Liver (tissue), 9 donors: ENCODE data around the gene PSORS1C1. TPM values are rescaled to one million over a fixed set of nuclear protein-coding genes. Genes with fewer than 3 reads are reported as not detected.

ENCODE experiments used
- DNase-seq: peaks from one replicate; pipeline ENCODE4 v3.0.0-alpha.2; 2017; ENCODE audit warnings: low spot score
- H3K27ac ChIP-seq, 2 donors: one replicate each; pipeline ENCODE4 v1.7.0; 2013; ENCODE audit warnings: inconsistent platforms in 2 of 2, low read length in 2 of 2, control low read depth in 1 of 2, low read depth in 1 of 2, mild to moderate bottlenecking in 1 of 2
- H3K27me3 ChIP-seq, 4 donors: one replicate each; pipeline versions ENCODE4 v1.6.1 to v1.7.0; 2013; ENCODE audit warnings: low read length in 3 of 4, inconsistent platforms in 1 of 4, mild to moderate bottlenecking in 1 of 4, moderate library complexity in 1 of 4; ENCODE audit not compliant: control insufficient read depth in 4 of 4, insufficient read depth in 4 of 4
- H3K36me3 ChIP-seq, 4 donors: one replicate each; pipeline versions ENCODE4 v1.6.1 to v1.7.0; 2013; ENCODE audit warnings: low read length in 3 of 4, mild to moderate bottlenecking in 3 of 4, low read depth in 1 of 4, moderate library complexity in 1 of 4; ENCODE audit not compliant: control insufficient read depth in 4 of 4, insufficient read depth in 3 of 4
- H3K4me1 ChIP-seq, 4 donors: one replicate each; pipeline versions ENCODE4 v1.6.1 to v1.7.0; 2013; ENCODE audit warnings: low read length in 3 of 4, mild to moderate bottlenecking in 3 of 4, moderate library complexity in 1 of 4; ENCODE audit not compliant: control insufficient read depth in 4 of 4, insufficient read depth in 4 of 4
- H3K4me3 ChIP-seq, 3 donors: one replicate each; pipeline versions ENCODE4 v1.6.1 to v1.7.0; 2013; ENCODE audit warnings: low read length in 3 of 3, control low read depth in 1 of 3, low read depth in 1 of 3, mild to moderate bottlenecking in 1 of 3
- H3K9ac ChIP-seq, 2 donors: one replicate each; pipeline ENCODE4 v1.7.0; 2013; ENCODE audit warnings: low read length in 2 of 2, mild to moderate bottlenecking in 2 of 2, moderate library complexity in 2 of 2, control low read depth in 1 of 2, low read depth in 1 of 2
- H3K9me3 ChIP-seq, 4 donors: one replicate each; pipeline versions ENCODE4 v1.6.1 to v1.7.0; 2013; ENCODE audit warnings: low read length in 3 of 4; ENCODE audit not compliant: control insufficient read depth in 4 of 4
- ATF3 ChIP-seq: IDR thresholded peaks from 2 replicates; pipeline ENCODE4 v1.6.1; 2016; ENCODE audit warnings: antibody characterized with exemption
- CTCF ChIP-seq: fragments of 150-350 bp; IDR thresholded peaks from 2 replicates; pipeline ENCODE4 v1.5.1; 2017; ENCODE audit warnings: improper control_type of control experiment, low read depth, low read length; ENCODE audit not compliant: missing input control
- EGR1 ChIP-seq, 2 donors: IDR thresholded peaks; 2 replicates each; pipeline ENCODE4 v1.6.1; 2016 to 2018; ENCODE audit warnings: antibody characterized with exemption in 2 of 2, low read depth in 2 of 2
- FOXA1 ChIP-seq: IDR thresholded peaks from 2 replicates; pipeline ENCODE4 v1.6.1; 2016; ENCODE audit warnings: antibody characterized with exemption
- FOXA2 ChIP-seq: IDR thresholded peaks from 2 replicates; pipeline ENCODE4 v1.6.1; 2016; ENCODE audit warnings: antibody characterized with exemption
- GABPA ChIP-seq, 2 donors: IDR thresholded peaks in 1 of 2; conservative IDR thresholded peaks in 1 of 2; 2 replicates each; pipeline ENCODE4 v1.6.1; 2016; ENCODE audit warnings: antibody characterized with exemption in 2 of 2, mild to moderate bottlenecking in 1 of 2, moderate library complexity in 1 of 2
- HNF4G ChIP-seq: IDR thresholded peaks from 2 replicates; pipeline ENCODE4 v1.6.1; 2016; ENCODE audit warnings: antibody characterized with exemption
- JUND ChIP-seq, 2 donors: IDR thresholded peaks; 2 replicates each; pipeline ENCODE4 v1.6.1; 2016; ENCODE audit warnings: antibody characterized with exemption in 2 of 2
- MAX ChIP-seq: IDR thresholded peaks from 2 replicates; pipeline ENCODE4 v1.6.1; 2016; ENCODE audit warnings: antibody characterized with exemption
- REST ChIP-seq: IDR thresholded peaks from 2 replicates; pipeline ENCODE4 v1.6.1; 2016; ENCODE audit warnings: antibody characterized with exemption, mild to moderate bottlenecking
- RXRA ChIP-seq, 2 donors: IDR thresholded peaks; 2 replicates each; pipeline ENCODE4 v1.6.1; 2017 to 2018; ENCODE audit warnings: antibody characterized with exemption in 2 of 2, mild to moderate bottlenecking in 1 of 2
- SP1 ChIP-seq: IDR thresholded peaks from 2 replicates; pipeline ENCODE4 v1.6.1; 2018; ENCODE audit warnings: antibody characterized with exemption, mild to moderate bottlenecking
- TAF1 ChIP-seq: conservative IDR thresholded peaks from 2 replicates; pipeline ENCODE4 v1.6.1; 2016; ENCODE audit warnings: antibody characterized with exemption, mild to moderate bottlenecking
- YY1 ChIP-seq: IDR thresholded peaks from 2 replicates; pipeline ENCODE4 v1.6.1; 2016; ENCODE audit warnings: antibody characterized with exemption, mild to moderate bottlenecking
- ZBTB33 ChIP-seq: IDR thresholded peaks from 2 replicates; pipeline ENCODE4 v1.6.1; 2016; ENCODE audit warnings: antibody characterized with exemption
- WGBS: extraction: QIAGEN DNeasy Blood & Tissue Kit; methylation state at CpG from one replicate; pipeline ENCODE4 v1.1.7; 2013; 5-methylcytosine and 5-hydroxymethylcytosine counted together
- polyA plus RNA-seq, 2 donors: library from polyadenylated mRNA; stranded (reverse) in 1 of 2; unstranded in 1 of 2; fragments of 200-250 nt in 1 of 2; fragments of >200 nt in 1 of 2; fragmentation: Nextera tagmentation in 1 of 2; extraction: Ambion mirVana in 1 of 2; gene quantifications; one replicate each; pipeline versions ENCODE4 v1.2.1 to v1.2.3, GENCODE V29; 2013 to 2015
- total RNA-seq, 2 donors: library from RNA; depleted of rRNA; stranded (reverse); fragments of >200 nt; gene quantifications; one replicate each; pipeline ENCODE4 v1.2.3, GENCODE V29; 2014
- donor health status: healthy.
- donor health status: healthy.
- donor health status: healthy.
- donor health status: healthy.
- donor health status: healthy.

PSORS1C1 gene
- total and polyA plus RNA-seq, 4 donors = under 0.01 to 0.08 TPM; not detected in 2

GRCh38 chr6:31165986-31166385, 51.4 kb downstream of the PSORS1C1 start (continued):
- TF ChIP-seq CTCF = no peak

GRCh38 chr6:31168606-31169005, 54.0 kb downstream of the PSORS1C1 start:
- Histone ChIP-seq H3K4me1 (no peaks in the 10 kb centered on the region), H3K4me3 (no peak overlapping the region), H3K9me3 (no peaks in the 10 kb centered on the region), H3K9ac (no peak overlapping the region), H3K27me3 (no peaks in the 10 kb centered on the region), H3K36me3 (no peaks in the 10 kb centered on the region), H3K27ac (no peak overlapping the region)
- TF ChIP-seq JUND (IDR thresholded peaks at IDR 0.05) (no peak), FOXA2 (no peak), CTCF (no peak), RXRA (IDR thresholded peaks at IDR 0.05) (no peak), YY1 (no peak)
- WGBS = 82% methylated on average over 3 of the region's 3 CpGs
- no peak for DNase-seq

GRCh38 chr6:31169123-31169857, 54.7 kb downstream of the PSORS1C1 start:
- no peak for DNase-seq
- no peak overlapping the region for H3K27ac ChIP-seq
- TF ChIP-seq MAX (no peak), FOXA1 (no peak), GABPA (IDR thresholded peaks at IDR 0.05 in 1 of 2, conservative IDR thresholded peaks at IDR 0.05 in 1 of 2) (no peak), ZBTB33 (no peak), CTCF (no peak), REST (no peak), FOXA2 (no peak), TAF1 (no peak), YY1 (no peak), HNF4G (no peak), ATF3 (no peak), EGR1 (IDR thresholded peaks at IDR 0.05; ENCODE audit: low read depth in 2 of 2) (no peak), JUND (IDR thresholded peaks at IDR 0.05) (no peak), SP1 (no peak), RXRA (IDR thresholded peaks at IDR 0.05) (no peak)
- H3K36me3 ChIP-seq = no peaks in the 10 kb centered on the region
- H3K9ac ChIP-seq = no peak overlapping the region
- H3K9me3 ChIP-seq = no peaks in the 10 kb centered on the region
- no peaks in the 10 kb centered on the region for H3K4me1 ChIP-seq
- WGBS = 82% methylated on average over 10 of the region's 10 CpGs
- no peak overlapping the region for H3K4me3 ChIP-seq
- H3K27me3 ChIP-seq = no peaks in the 10 kb centered on the region
